ENCODE results near the gene SEC63.
"Not testable (repeated sequence)": the region's sequence is repeated elsewhere in the genome, so short reads cannot be mapped to it uniquely, and the experiment has no call there.

The SEC63 gene

GRCh38 chr6:107894809-107895396, 63.1 kb downstream of the SEC63 start:
- Histone ChIP-seq H3K36me3 (ENCODE audit: control insufficient read depth in 1 of 2, insufficient read depth in 2 of 2, low read length in 2 of 2) (peaks cover 25 to 31% of the 10 kb centered on the region in 2 donors), H3K9me3 (ENCODE audit: control insufficient read depth in 1 of 2, low read length in 2 of 2) (no peaks in the 10 kb centered on the region), H3K9ac (ENCODE audit: low read depth in 1 of 2, low read length in 2 of 2) (no peak overlapping the region), H3K4me1 (ENCODE audit: control insufficient read depth in 1 of 2, insufficient read depth in 2 of 2, low read length in 2 of 2) (peaks cover 0 to 11% of the 10 kb centered on the region in 2 donors), H3K27me3 (ENCODE audit: control insufficient read depth in 1 of 2, insufficient read depth in 2 of 2, low read length in 2 of 2) (no peaks in the 10 kb centered on the region), H3K27ac (ENCODE audit: low read depth, low read length) (no peak overlapping the region), H3K4me3 (ENCODE audit: low read depth in 1 of 2, low read length in 2 of 2) (no peak overlapping the region)

GRCh38 chr6:107890431-107890830, 67.6 kb downstream of the SEC63 start:
- H3K27ac ChIP-seq (ENCODE audit: low read depth, low read length); H3K4me1 ChIP-seq (ENCODE audit: control insufficient read depth in 1 of 2, insufficient read depth in 2 of 2, low read length in 2 of 2); H3K4me3 ChIP-seq (ENCODE audit: low read depth in 1 of 2, low read length in 2 of 2); H3K9me3 ChIP-seq (ENCODE audit: control insufficient read depth in 1 of 2, low read length in 2 of 2); H3K27me3 ChIP-seq (ENCODE audit: control insufficient read depth in 1 of 2, insufficient read depth in 2 of 2, low read length in 2 of 2); H3K9ac ChIP-seq (ENCODE audit: low read depth in 1 of 2, low read length in 2 of 2): not testable (repeated sequence)
- peaks cover 13 to 24% of the 10 kb centered on the region in 2 donors for H3K36me3 ChIP-seq (ENCODE audit: control insufficient read depth in 1 of 2, insufficient read depth in 2 of 2, low read length in 2 of 2)

DNA sequence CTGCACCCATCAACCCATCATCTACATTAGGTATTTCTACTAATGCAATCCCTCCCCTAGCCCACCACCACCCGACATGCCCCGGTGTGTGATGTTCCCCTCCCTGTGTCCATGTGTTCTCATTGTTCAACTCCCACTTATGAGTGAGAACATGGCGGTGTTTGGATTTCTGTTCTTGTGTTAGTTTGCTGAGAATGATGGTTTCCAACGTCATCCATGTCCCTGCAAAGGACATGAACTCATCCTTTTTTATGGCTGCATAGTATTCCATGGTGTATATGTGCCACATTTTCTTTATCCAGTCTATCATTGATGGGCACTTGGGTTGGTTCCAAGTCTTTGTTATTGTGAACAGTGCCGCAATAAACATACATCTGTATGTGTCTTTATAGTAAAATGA, 72.1 kb downstream of the SEC63 start:
- H3K27ac ChIP-seq (ENCODE audit: low read depth, low read length); H3K4me1 ChIP-seq (ENCODE audit: control insufficient read depth in 1 of 2, insufficient read depth in 2 of 2, low read length in 2 of 2); H3K4me3 ChIP-seq (ENCODE audit: low read depth in 1 of 2, low read length in 2 of 2); H3K9ac ChIP-seq (ENCODE audit: low read depth in 1 of 2, low read length in 2 of 2); H3K27me3 ChIP-seq (ENCODE audit: control insufficient read depth in 1 of 2, insufficient read depth in 2 of 2, low read length in 2 of 2); H3K9me3 ChIP-seq (ENCODE audit: control insufficient read depth in 1 of 2, low read length in 2 of 2): not testable (repeated sequence)
- peaks cover 6 to 15% of the 10 kb centered on the region in 2 donors for H3K36me3 ChIP-seq (ENCODE audit: control insufficient read depth in 1 of 2, insufficient read depth in 2 of 2, low read length in 2 of 2)

DNA sequence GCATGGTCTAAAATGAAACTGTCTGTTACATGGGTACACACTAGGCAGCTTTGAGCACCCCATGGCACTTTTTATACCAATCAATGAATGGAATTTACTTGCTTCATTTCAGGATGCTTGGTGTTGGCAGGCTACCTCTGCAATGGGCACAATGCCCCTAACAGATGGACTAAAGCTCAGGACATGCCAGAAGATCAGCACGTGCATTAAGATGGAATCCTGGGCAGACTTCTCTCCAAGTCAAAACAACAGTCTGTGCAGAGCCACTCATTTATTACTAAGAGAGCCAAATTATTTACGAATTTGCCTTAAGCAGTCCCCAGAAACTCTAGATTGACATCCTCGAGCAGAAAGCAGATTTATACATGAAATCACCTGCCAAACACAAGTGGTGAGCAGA, 78.1 kb downstream of the SEC63 start:
- Histone ChIP-seq H3K9me3 (ENCODE audit: control insufficient read depth in 1 of 2, low read length in 2 of 2) (no peaks in the 10 kb centered on the region), H3K36me3 (ENCODE audit: control insufficient read depth in 1 of 2, insufficient read depth in 2 of 2, low read length in 2 of 2) (peaks cover 19 to 42% of the 10 kb centered on the region in 2 donors), H3K4me3 (ENCODE audit: low read depth in 1 of 2, low read length in 2 of 2) (no peak overlapping the region), H3K27me3 (ENCODE audit: control insufficient read depth in 1 of 2, insufficient read depth in 2 of 2, low read length in 2 of 2) (no peaks in the 10 kb centered on the region), H3K27ac (ENCODE audit: low read depth, low read length) (no peak overlapping the region), H3K9ac (ENCODE audit: low read depth in 1 of 2, low read length in 2 of 2) (no peak overlapping the region), H3K4me1 (ENCODE audit: control insufficient read depth in 1 of 2, insufficient read depth in 2 of 2, low read length in 2 of 2) (no peaks in the 10 kb centered on the region)

GRCh38 chr6:107877968-107878367, 80.0 kb downstream of the SEC63 start:
- H3K9ac ChIP-seq (ENCODE audit: low read depth in 1 of 2, low read length in 2 of 2): no peak overlapping the region
- H3K4me3 ChIP-seq (ENCODE audit: low read depth in 1 of 2, low read length in 2 of 2): no peak overlapping the region
- H3K4me1 ChIP-seq (ENCODE audit: control insufficient read depth in 1 of 2, insufficient read depth in 2 of 2, low read length in 2 of 2): no peaks in the 10 kb centered on the region
- H3K36me3 ChIP-seq (ENCODE audit: control insufficient read depth in 1 of 2, insufficient read depth in 2 of 2, low read length in 2 of 2): peaks cover 20 to 39% of the 10 kb centered on the region in 2 donors
- H3K27me3 ChIP-seq (ENCODE audit: control insufficient read depth in 1 of 2, insufficient read depth in 2 of 2, low read length in 2 of 2): no peaks in the 10 kb centered on the region
- H3K27ac ChIP-seq (ENCODE audit: low read depth, low read length): no peak overlapping the region
- no peaks in the 10 kb centered on the region for H3K9me3 ChIP-seq (ENCODE audit: control insufficient read depth in 1 of 2, low read length in 2 of 2)

DNA sequence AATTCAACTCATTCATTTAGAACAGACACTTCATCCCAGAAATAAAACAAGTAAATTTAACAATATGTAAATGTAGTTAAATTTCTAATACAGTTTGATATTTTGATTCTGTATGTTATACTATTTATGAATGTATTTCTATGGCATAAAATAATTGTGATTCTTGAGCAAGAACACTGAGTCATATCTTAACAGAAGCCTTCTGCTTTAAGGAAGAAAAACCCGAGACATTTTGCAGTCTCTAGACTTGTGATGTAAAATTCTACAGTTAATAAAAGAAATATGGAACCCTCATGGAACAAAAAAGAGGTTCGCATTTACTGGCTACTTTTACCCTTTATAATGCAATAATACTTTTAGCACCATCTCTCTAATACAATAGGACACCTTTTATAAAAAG, 86.0 kb downstream of the SEC63 start:
- Histone ChIP-seq H3K9ac (ENCODE audit: low read depth in 1 of 2, low read length in 2 of 2) (no peak overlapping the region), H3K27ac (ENCODE audit: low read depth, low read length) (no peak overlapping the region), H3K4me1 (ENCODE audit: control insufficient read depth in 1 of 2, insufficient read depth in 2 of 2, low read length in 2 of 2) (no peaks in the 10 kb centered on the region), H3K36me3 (ENCODE audit: control insufficient read depth in 1 of 2, insufficient read depth in 2 of 2, low read length in 2 of 2) (peaks cover 4 to 35% of the 10 kb centered on the region in 2 donors), H3K4me3 (ENCODE audit: low read depth in 1 of 2, low read length in 2 of 2) (no peak overlapping the region), H3K9me3 (ENCODE audit: control insufficient read depth in 1 of 2, low read length in 2 of 2) (no peaks in the 10 kb centered on the region), H3K27me3 (ENCODE audit: control insufficient read depth in 1 of 2, insufficient read depth in 2 of 2, low read length in 2 of 2) (no peaks in the 10 kb centered on the region)

GRCh38 chr6:107871512-107871911, 86.5 kb downstream of the SEC63 start:
- peaks cover 4 to 35% of the 10 kb centered on the region in 2 donors for H3K36me3 ChIP-seq (ENCODE audit: control insufficient read depth in 1 of 2, insufficient read depth in 2 of 2, low read length in 2 of 2)

DNA sequence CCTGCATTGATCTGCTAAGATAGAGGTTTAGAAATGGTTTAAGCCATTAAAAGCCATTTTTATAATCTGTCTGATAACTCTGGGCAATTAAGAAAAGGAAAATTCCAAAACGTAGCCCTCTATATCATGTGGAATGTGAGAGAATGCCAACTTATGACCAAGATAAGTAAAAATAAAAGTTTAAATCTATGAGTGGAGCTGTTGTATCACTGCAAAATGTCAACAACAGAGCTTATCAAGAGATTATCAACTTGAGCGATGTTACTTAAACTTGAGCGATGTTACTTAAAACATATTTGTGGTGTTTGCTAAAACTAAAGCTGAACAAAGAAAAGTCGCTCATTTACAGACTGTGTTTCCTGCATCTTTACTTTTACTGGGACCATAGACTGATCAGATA, 87.0 kb downstream of the SEC63 start:
- Histone ChIP-seq H3K4me3 (ENCODE audit: low read depth in 1 of 2, low read length in 2 of 2) (no peak overlapping the region), H3K27ac (ENCODE audit: low read depth, low read length) (no peak overlapping the region), H3K27me3 (ENCODE audit: control insufficient read depth in 1 of 2, insufficient read depth in 2 of 2, low read length in 2 of 2) (no peaks in the 10 kb centered on the region), H3K36me3 (ENCODE audit: control insufficient read depth in 1 of 2, insufficient read depth in 2 of 2, low read length in 2 of 2) (peaks cover 4 to 33% of the 10 kb centered on the region in 2 donors), H3K9ac (ENCODE audit: low read depth in 1 of 2, low read length in 2 of 2) (no peak overlapping the region), H3K9me3 (ENCODE audit: control insufficient read depth in 1 of 2, low read length in 2 of 2) (no peaks in the 10 kb centered on the region), H3K4me1 (ENCODE audit: control insufficient read depth in 1 of 2, insufficient read depth in 2 of 2, low read length in 2 of 2) (no peaks in the 10 kb centered on the region)

More at GRCh38 chr6:107871512-107871911, 86.5 kb downstream of the SEC63 start:
- H3K4me3 ChIP-seq (ENCODE audit: low read depth in 1 of 2, low read length in 2 of 2); H3K9me3 ChIP-seq (ENCODE audit: control insufficient read depth in 1 of 2, low read length in 2 of 2); H3K27me3 ChIP-seq (ENCODE audit: control insufficient read depth in 1 of 2, insufficient read depth in 2 of 2, low read length in 2 of 2); H3K9ac ChIP-seq (ENCODE audit: low read depth in 1 of 2, low read length in 2 of 2); H3K4me1 ChIP-seq (ENCODE audit: control insufficient read depth in 1 of 2, insufficient read depth in 2 of 2, low read length in 2 of 2); H3K27ac ChIP-seq (ENCODE audit: low read depth, low read length): not testable (repeated sequence)

DNA sequence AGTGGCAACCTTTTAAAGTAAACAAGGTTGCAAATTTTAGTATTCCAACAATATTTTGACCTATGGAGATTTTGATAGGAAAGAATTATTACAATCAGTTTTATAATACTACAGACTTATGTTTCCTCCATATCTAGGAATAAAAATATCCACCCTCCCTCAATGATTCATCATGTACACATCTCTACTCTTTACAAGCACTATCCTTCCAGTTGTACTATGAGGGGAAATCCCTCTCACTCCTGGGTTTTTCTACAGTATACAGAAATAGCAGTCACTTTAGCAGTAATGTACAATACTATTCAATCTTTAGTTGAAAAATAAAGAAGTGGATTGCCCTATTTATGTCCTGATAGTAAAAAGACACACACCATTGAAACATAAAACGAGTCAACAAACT, 87.6 kb downstream of the SEC63 start:
- no peak overlapping the region for H3K27ac ChIP-seq (ENCODE audit: low read depth, low read length)
- H3K4me3 ChIP-seq (ENCODE audit: low read depth in 1 of 2, low read length in 2 of 2): no peak overlapping the region
- no peaks in the 10 kb centered on the region for H3K27me3 ChIP-seq (ENCODE audit: control insufficient read depth in 1 of 2, insufficient read depth in 2 of 2, low read length in 2 of 2)
- no peak overlapping the region for H3K9ac ChIP-seq (ENCODE audit: low read depth in 1 of 2, low read length in 2 of 2)
- peaks cover 4 to 28% of the 10 kb centered on the region in 2 donors for H3K36me3 ChIP-seq (ENCODE audit: control insufficient read depth in 1 of 2, insufficient read depth in 2 of 2, low read length in 2 of 2)
- H3K9me3 ChIP-seq (ENCODE audit: control insufficient read depth in 1 of 2, low read length in 2 of 2): no peaks in the 10 kb centered on the region
- no peaks in the 10 kb centered on the region for H3K4me1 ChIP-seq (ENCODE audit: control insufficient read depth in 1 of 2, insufficient read depth in 2 of 2, low read length in 2 of 2)

DNA sequence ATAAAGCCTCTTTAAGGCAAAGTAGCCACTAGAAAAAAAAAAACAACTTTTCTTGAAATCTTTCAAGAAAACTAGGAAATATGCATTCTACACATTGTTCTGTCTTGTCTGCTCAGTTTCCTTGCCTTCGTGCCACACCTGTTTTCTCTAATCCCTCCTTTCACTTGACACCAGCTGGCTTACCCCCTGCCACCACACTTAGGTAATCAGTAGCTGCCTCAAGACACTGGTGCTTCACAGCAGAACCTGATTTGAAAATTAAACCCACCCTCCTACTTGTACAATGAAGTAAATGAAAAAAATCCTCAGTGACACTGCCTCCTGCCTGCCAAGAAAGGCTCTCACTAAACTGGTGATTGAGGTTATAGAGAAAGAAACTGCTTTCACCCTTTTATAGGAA, 88.1 kb downstream of the SEC63 start:
- H3K9me3 ChIP-seq (ENCODE audit: control insufficient read depth in 1 of 2, low read length in 2 of 2): no peaks in the 10 kb centered on the region
- no peak overlapping the region for H3K9ac ChIP-seq (ENCODE audit: low read depth in 1 of 2, low read length in 2 of 2)
- H3K27ac ChIP-seq (ENCODE audit: low read depth, low read length): no peak overlapping the region
- H3K36me3 ChIP-seq (ENCODE audit: control insufficient read depth in 1 of 2, insufficient read depth in 2 of 2, low read length in 2 of 2): peaks cover under 1 to 23% of the 10 kb centered on the region in 2 donors
- no peaks in the 10 kb centered on the region for H3K4me1 ChIP-seq (ENCODE audit: control insufficient read depth in 1 of 2, insufficient read depth in 2 of 2, low read length in 2 of 2)
- H3K4me3 ChIP-seq (ENCODE audit: low read depth in 1 of 2, low read length in 2 of 2): no peak overlapping the region
- no peaks in the 10 kb centered on the region for H3K27me3 ChIP-seq (ENCODE audit: control insufficient read depth in 1 of 2, insufficient read depth in 2 of 2, low read length in 2 of 2)

Measured in duodenal mucosa (tissue), 2 donors.